GM10248 (cell line): ENCODE results near the gene XRN1.

ENCODE experiments used
- CTCF ChIA-PET: fragments of 300-600 bp; sonication (Branson Sonifier 250); formaldehyde crosslinking; extraction: SDS; loops from one replicate; lab custom pipeline; 2021; ENCODE audit warnings: antibody characterized with exemption; lab: Yijun Ruan, JAX
- POLR2A ChIA-PET: fragments of 350-650 bp; sonication (Branson Sonifier 250); formaldehyde crosslinking; extraction: SDS; loops from one replicate; lab custom pipeline; 2020; ENCODE audit warnings: antibody characterized with exemption; lab: Yijun Ruan, JAX
- DNase-seq: peaks from one replicate; pipeline ENCODE4 v3.0.0; 2012; ENCODE audit errors: extremely low spot score
- TF ChIP-seq, protein P1 (sequence below): IDR thresholded peaks from 2 replicates; pipeline ENCODE4 v1.5.1; 2012; ENCODE audit warnings: mild to moderate bottlenecking, low read depth; ENCODE audit errors: extremely low read depth, missing control alignments, control extremely low read depth

Gene XRN1

DNA sequence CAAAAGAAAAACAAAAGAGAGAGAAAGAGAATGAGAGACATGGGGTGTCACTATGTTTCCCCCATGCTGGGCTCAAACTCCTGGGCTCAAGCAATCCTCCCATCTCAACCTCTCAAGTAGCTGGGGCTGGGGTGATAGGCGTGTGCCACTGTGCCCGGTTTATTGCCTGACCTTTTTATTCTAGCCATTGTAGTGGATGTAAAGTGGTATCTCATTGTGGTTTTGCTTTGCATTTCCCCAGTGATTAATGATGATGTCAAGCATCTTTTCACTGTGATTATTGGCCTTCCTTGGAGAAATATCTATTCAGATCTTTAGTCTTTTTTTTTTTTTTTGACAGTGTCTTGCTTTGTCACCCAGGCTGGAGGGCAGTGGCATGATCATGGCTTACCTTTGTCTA lies 184.7 kb downstream of the XRN1 start:
- DNase-seq: no peak
- POLR2A ChIA-PET: interaction anchor here (0.6 kb wide), 1 partner anchor 406 kb away, joined by 4 read pairs; no protein-coding TSS in a partner anchor
- TF ChIP-seq, protein P1, sequence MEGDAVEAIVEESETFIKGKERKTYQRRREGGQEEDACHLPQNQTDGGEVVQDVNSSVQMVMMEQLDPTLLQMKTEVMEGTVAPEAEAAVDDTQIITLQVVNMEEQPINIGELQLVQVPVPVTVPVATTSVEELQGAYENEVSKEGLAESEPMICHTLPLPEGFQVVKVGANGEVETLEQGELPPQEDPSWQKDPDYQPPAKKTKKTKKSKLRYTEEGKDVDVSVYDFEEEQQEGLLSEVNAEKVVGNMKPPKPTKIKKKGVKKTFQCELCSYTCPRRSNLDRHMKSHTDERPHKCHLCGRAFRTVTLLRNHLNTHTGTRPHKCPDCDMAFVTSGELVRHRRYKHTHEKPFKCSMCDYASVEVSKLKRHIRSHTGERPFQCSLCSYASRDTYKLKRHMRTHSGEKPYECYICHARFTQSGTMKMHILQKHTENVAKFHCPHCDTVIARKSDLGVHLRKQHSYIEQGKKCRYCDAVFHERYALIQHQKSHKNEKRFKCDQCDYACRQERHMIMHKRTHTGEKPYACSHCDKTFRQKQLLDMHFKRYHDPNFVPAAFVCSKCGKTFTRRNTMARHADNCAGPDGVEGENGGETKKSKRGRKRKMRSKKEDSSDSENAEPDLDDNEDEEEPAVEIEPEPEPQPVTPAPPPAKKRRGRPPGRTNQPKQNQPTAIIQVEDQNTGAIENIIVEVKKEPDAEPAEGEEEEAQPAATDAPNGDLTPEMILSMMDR: no peak
- CTCF ChIA-PET: interaction anchor here (1.0 to 1.5 kb wide), 3 partner anchors 9 to 17 kb away, joined by 3 to 5 read pairs (median 4); no protein-coding TSS in a partner anchor

DNA sequence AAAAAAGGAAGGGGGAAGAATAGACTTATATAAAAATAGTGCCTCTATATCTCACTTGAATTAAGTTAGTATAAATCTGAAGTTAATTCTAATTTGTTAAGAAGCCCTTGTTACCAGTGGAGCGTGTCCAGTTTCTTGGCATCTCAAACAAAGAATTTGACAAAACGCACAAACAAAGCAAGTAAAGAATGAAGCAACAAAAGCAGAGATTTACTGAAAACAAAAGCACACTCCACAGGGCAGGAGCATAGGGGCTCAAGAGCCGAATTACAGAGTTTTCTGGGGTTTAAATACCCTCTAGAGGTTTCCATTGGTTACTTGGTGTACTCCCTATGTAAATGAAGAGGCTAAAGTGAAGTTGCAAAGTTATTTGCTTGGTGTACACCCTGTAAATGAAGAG lies 188.5 kb downstream of the XRN1 start:
- ChIA-PET CTCF (no interaction called here), POLR2A (no interaction called here)
- TF ChIP-seq, protein P1: no peak
- no peak for DNase-seq

DNA sequence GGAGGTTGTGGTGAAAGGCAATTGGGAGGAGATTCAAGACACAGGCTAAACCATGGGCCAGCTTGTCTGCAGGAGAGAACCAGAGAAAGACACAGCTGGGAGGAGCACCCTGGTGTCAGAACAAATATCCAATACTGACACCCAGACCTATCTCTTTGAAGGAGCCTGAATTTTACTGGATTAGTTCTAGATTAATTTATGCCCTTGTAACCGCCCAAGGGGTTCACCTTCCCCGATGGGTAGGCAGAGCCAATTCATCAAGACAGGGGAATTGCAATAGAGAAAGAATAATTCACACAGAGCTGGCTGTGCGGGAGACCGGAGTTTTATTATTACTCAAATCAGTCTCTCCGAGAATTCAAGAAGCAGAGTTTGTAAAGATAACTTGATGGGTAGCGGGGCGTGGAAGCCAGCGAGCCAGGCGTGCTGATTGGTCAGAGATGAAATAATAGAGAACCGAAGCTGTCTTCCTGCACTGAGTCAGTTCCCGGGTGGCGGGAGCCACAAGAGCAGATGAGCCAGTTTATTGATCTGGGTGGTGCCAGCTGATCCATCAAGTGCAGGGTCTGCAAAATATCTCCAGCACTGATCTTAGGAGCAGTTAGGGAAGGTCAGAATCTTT lies 191.0 kb downstream of the XRN1 start:
- ChIA-PET POLR2A (interaction anchor here (0.5 kb wide), 1 partner anchor 25 kb away, joined by 4 read pairs; no protein-coding TSS in a partner anchor), CTCF (interaction anchor here (0.9 to 1.7 kb wide), 3 partner anchors 13 to 23 kb away, joined by 3 read pairs; no protein-coding TSS in a partner anchor)
- DNase-seq: no peak

More for the DNA sequence above, 191.0 kb downstream of the XRN1 start:
- TF ChIP-seq, protein P1: no peak
